GM19023 (cell line): ENCODE results near the gene PRKCE.

Experiments
- ATAC-seq: cut with Tn5 transposase; IDR thresholded peaks from one replicate; pipeline ENCODE4 v1.9.1; 2021; ENCODE audit warnings: mild to moderate bottlenecking, moderate library complexity; ENCODE audit not compliant: unreplicated experiment

The PRKCE gene

DNA sequence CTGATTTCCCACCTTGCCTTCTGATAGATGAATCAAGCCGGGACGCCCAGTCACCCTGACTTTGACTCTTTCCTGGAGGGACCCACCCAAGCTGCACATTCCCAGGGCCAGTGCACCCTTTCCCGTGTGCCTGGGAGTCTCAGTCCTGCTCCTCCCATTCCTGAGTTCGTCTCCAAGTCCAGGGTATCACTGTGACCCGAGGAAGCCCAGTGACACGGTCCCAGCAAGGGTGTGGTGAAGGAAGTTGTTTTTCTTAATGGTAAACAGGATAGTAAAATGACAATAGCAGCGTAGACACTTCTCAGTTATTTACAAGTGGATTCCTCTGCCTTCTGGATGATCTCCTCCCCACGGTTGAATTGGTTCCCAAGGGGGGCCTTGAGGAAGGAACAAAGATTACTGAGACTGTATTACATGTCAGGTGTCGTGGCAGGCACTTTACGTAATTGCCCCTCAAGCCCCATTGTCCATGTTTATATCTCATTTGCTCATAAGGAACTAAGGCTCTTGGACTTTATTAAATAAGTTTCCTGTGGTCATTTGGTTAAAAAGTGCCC is 123.3 kb downstream of the PRKCE start:
- no peak for ATAC-seq

- ATAC-seq: no peak
Measured at GRCh38 chr2:45776160-45776955, 124.9 kb downstream of the PRKCE start.

- ATAC-seq: no peak
Measured at GRCh38 chr2:45777996-45778719, 126.7 kb downstream of the PRKCE start.

- no peak for ATAC-seq
Measured at GRCh38 chr2:45778720-45779171, 127.3 kb downstream of the PRKCE start.

DNA sequence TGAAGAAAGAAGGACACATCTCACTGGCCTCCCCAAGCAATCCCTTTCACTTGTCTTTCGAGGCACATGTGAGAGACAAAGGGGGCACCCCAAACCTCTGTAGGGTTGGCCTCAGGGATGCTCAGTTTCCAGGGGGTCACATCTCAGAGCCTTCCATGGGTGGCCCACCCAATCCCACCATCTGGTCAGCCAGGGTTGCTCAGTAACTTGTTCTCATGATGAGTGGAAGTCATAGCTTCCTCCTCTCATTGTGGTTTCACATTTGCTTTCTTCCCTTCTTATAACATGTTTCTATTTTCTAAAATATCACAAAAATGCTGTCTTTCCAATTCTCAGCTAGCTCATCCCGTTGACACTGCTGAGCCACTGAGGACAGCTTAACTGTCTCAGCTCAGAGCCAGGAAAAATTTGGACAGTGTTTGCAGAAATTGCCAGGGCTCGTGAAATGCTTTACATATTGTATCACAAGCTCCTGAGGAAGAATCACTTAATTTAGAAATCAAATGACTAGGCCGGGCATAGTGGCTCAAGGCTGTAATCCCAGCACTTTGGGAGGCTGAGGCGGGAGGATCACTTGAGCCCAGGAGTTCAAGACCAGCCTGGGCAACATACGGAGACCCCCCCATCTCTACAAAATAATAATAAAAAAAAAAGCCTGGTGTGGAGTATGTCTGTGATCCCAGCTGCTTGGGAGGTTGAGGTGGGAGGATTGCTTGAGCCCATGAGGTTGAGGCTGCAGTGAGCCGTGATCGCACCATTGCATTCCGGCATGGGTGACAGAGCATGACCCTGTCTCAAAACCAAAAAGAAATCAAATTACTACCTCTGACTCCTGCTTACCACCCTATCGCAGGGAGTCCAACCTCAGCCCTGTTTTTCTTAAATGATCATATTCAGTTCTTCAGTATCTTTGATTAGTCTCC is 129.3 kb downstream of the PRKCE start:
- no peak for ATAC-seq

GRCh38 chr2:45781464-45781811 is 130.0 kb downstream of the PRKCE start:
- no peak for ATAC-seq

DNA sequence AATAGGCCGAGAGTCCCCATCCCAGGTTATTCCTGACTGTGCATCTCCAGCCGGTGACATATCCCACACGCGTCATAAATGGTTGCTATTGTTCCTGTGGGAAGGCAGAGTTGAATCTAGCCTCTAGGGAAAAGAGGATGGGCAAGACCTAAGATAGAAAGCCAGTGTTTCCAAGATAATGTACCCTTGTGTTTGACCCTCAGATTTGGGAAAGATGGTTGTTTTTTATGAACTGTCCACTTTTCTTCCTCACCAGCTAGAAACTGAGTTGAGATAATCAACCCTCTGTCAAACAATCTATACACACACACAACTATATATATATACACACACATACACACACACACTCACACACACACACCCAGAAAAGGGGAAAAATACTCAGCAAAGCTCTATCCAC is 131.0 kb downstream of the PRKCE start:
- ATAC-seq: no peak

DNA sequence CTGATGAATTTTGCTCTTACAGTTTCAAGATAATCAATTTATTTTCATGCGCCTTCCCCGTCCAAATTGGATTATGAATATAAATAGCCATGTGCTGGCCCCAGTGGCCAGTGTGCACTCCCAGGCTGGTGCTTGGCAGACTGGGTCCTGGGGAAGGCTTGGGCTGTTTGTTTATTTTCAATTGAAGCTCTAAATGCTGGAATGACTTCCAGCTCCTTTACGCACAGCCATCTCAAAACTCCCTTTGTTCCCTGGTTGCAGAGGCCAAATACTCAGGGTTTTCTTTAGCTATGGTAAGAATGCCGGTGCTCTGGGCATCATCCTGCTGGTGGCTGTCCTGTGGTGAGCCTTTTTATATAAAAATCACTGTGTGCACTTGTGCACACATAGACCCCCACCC is 131.5 kb downstream of the PRKCE start:
- ATAC-seq: no peak

- no peak for ATAC-seq
Measured at GRCh38 chr2:45786030-45786835, 134.8 kb downstream of the PRKCE start.

- ATAC-seq: no peak
Measured at GRCh38 chr2:45786836-45787357, 135.4 kb downstream of the PRKCE start.

DNA sequence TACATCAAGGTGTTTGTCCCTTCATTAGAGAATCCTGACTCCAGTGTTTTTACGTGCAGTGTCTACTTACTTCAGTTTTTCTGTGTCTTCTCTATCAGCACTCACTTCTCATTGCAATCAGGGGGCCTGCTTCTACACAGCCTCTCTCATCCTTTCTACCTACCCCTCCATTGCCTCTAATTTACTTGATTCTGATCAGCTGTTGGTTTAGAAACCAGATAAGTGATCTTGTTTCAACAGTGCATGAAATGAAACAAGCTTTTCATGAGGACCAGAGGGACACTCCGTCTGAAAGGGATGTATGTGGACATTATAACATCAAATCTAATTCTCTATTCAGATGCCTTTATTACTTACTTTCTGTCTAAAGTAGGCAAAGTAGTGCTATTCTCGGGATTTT is 136.9 kb downstream of the PRKCE start:
- ATAC-seq: no peak

DNA sequence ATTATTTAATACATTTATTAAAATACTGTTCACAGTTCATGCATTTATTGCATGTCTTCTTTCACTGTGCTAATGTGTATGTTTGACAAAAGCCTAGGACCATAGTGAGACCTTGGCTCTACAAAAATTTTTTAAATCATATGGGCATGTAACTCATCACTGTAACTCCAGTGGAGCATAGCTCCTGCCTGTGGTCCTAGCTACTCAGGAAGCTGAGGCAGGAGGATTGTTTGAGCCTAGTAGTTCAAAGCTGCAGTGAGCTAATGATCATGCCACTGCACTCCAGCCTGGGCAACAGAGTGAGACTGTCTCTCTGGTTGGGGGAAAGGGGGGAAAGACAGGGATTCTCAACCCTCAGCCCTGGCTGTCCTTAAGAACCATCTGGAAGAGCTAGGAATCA is 137.8 kb downstream of the PRKCE start:
- no peak for ATAC-seq

GRCh38 chr2:45789961-45790723 is 138.7 kb downstream of the PRKCE start:
- no peak for ATAC-seq

GRCh38 chr2:45793305-45793962 is 142.0 kb downstream of the PRKCE start:
- ATAC-seq: no peak

DNA sequence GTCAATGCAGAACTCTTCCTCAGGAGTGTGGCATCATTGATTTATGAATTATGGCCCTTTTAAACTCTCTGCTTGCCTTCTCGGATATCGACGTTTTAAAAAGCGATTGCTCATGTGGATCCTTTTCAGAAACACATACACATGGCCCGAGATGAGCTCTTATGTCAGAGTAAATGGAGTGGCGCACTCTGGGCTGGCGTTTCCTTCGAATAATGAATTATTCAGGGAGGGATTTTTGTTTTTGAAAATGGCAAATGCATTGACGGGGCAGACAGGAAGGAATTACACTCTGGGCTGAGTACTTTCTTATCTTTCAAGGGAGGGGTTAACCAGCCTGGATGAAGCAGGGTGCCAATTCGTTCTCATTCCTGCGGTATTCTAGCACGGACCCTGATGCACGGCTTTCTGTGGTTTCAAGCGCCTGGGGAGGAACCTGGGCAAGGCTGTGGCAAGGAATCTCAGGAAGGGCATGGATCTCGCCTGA is 142.7 kb downstream of the PRKCE start:
- no peak for ATAC-seq

GRCh38 chr2:45796500-45796899 is 145.0 kb downstream of the PRKCE start:
- no peak for ATAC-seq

DNA sequence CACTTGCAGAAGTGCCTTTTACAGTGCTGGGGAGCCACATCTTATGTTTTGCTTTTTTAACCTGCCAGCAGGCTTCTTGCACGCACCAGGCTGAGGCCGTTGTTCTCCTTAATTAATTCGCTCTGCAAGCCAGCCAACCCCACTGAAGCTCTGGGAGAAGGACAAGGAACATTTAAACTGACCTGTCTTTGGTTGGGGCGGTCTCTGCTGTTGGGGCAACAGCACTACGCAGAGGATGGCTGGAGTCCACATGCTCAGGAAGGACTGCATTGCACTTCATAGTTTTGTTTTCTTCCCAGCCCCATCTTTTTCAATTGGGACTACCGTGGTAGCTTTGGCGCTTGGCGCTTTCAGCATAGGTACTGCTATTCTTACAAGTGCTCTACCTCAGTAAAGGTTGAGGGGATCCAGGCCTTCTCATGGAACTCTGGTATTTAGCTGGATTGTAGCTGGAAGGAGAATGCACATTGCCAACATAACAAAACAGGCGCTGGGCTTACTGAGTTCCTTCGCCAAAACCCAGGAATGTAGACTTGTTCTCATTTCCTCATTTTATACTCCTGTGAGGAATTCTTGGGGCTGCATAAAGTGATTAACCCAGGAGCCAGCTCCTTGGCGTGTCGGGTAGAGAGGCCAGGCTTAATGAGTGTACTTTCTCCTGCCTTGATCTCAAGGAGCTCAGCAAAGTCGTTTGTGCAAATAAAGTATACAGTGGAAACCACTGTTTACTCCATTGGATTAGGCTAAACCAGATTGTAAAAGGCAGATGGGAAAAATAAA is 146.2 kb downstream of the PRKCE start:
- ATAC-seq: no peak
